DND-41 (cell line): ENCODE results near the gene ANKRD11.
A peak's percentile ranks its signal among the peaks of the same experiment; 100 is the strongest.

ENCODE experiments used
- EZH2 ChIP-seq: IDR thresholded peaks from 3 replicates; pipeline ENCODE4 v1.6.1; 2012; ENCODE audit warnings: borderline replicate concordance, low read depth, mild to moderate bottlenecking, moderate library complexity, low read length, inconsistent platforms; ENCODE audit not compliant: severe bottlenecking
- TF ChIP-seq, protein P1 (sequence below): IDR thresholded peaks from 2 replicates; pipeline ENCODE4 v1.5.1; 2012; ENCODE audit warnings: borderline replicate concordance, low read length, moderate library complexity, mild to moderate bottlenecking; ENCODE audit not compliant: poor library complexity, severe bottlenecking; ENCODE audit errors: extremely low read depth

DNA sequence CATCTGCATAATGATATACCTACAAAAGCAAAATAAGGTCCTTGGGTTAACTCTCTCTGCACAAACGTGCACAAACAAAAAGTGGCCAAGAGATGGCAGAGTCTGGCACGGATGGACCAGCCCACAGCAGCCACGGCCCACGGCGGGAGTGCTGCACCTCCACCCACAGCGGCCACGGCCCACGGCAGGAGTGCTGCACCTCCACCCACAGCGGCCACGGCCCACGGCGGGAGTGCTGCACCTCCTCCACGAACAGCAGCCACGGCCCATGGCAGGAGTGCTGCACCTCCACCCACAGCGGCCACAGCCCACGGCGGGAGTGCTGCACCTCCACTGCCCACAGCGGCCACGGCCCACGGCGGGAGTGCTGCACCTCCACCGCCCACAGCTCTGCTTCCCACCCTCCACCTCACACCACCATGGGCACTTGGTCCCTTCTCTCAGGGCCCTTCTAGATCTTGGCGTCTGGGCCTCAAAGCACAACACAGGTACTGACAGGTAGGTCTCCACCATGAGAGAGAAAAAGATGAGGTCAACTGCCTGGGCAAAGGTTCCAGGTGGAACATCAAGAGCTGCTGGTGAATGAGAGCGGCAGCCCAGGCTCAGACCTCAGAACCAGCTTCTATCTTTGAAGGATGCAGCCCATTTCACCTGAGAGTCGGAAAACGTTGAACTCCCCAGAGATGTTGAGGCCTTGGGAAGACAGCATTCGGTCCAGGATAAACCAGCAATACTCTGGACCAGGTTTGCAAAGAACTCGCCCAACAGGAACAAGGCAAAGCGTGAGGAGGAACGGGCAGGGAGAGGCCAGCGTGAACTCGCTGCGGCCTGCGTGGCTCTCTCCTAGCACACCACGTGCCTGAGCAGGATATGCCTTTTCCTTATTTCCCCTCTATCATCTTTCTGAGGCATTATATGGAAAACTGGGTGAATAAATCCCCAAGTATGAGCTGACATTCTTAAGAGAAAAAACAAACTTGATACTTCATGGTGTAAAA lies 148.4 kb downstream of the ANKRD11 start:
- TF ChIP-seq, protein P1, sequence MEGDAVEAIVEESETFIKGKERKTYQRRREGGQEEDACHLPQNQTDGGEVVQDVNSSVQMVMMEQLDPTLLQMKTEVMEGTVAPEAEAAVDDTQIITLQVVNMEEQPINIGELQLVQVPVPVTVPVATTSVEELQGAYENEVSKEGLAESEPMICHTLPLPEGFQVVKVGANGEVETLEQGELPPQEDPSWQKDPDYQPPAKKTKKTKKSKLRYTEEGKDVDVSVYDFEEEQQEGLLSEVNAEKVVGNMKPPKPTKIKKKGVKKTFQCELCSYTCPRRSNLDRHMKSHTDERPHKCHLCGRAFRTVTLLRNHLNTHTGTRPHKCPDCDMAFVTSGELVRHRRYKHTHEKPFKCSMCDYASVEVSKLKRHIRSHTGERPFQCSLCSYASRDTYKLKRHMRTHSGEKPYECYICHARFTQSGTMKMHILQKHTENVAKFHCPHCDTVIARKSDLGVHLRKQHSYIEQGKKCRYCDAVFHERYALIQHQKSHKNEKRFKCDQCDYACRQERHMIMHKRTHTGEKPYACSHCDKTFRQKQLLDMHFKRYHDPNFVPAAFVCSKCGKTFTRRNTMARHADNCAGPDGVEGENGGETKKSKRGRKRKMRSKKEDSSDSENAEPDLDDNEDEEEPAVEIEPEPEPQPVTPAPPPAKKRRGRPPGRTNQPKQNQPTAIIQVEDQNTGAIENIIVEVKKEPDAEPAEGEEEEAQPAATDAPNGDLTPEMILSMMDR: peak; percentile 19
- no peak for TF ChIP-seq EZH2
